Measurements from ENCODE around the gene F13B. TPM values are rescaled to one million over a fixed set of nuclear protein-coding genes. Genes with fewer than 3 reads are reported as not detected.

F13B gene, protein sequence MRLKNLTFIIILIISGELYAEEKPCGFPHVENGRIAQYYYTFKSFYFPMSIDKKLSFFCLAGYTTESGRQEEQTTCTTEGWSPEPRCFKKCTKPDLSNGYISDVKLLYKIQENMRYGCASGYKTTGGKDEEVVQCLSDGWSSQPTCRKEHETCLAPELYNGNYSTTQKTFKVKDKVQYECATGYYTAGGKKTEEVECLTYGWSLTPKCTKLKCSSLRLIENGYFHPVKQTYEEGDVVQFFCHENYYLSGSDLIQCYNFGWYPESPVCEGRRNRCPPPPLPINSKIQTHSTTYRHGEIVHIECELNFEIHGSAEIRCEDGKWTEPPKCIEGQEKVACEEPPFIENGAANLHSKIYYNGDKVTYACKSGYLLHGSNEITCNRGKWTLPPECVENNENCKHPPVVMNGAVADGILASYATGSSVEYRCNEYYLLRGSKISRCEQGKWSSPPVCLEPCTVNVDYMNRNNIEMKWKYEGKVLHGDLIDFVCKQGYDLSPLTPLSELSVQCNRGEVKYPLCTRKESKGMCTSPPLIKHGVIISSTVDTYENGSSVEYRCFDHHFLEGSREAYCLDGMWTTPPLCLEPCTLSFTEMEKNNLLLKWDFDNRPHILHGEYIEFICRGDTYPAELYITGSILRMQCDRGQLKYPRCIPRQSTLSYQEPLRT
- not detected for total RNA-seq

DNA sequence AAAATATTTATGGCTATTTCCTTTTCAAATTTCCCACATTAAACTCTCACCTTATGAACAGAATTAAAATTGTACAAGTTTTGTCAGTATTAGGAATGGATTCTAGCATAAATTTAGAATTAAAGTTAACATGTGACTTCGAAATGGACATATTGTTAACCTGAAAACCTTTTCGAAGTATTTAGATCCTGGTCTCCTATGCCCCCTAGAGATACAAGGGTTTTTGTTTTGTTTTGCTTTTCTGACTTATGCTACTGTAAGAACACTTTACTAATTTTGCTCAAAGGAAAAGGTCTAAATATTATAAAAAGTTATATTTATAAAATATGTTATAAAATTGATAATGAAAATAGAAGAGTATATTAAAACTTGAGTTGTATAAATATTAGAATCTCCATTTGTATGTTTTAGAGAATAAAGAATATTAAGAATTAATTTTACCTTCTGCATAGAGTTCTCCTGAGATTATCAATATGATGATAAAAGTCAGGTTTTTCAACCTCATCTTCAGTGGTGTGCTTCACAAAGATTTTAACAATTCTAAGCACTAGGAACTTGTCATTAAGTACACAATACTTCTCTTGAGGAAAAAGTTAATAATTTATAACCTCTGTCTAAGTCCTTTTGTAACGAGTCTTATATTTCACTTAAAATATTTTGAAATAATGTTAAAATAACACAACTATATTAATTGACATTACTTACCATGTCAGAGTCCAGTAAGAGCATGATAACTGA lies at the start of gene F13B:
TSS of gene F13B (minus strand) at position 542 of the 738 bp plus-strand sequence. CDS start at position 505, 37 bp downstream.
- Histone ChIP-seq H3K36me3 (no peaks in the 10 kb centered on the region), H3K27ac (no peak within 1 kb of the TSS), H3K4me3 (no peak within 1 kb of the TSS), H3K27me3 (no peaks in the 10 kb centered on the region), H3K4me1 (no peaks in the 10 kb centered on the region), H3K9me3 (no peaks in the 10 kb centered on the region)
- 70 to 76% methylated on average over 3 of the region's 3 CpGs for WGBS, 2 donors
- TF ChIP-seq POLR2A (IDR thresholded peaks at IDR 0.05) (no peak), POLR2AphosphoS5 (IDR thresholded peaks at IDR 0.05) (no peak), EP300 (IDR thresholded peaks at IDR 0.05) (no peak)
- TF ChIP-seq, protein P1, sequence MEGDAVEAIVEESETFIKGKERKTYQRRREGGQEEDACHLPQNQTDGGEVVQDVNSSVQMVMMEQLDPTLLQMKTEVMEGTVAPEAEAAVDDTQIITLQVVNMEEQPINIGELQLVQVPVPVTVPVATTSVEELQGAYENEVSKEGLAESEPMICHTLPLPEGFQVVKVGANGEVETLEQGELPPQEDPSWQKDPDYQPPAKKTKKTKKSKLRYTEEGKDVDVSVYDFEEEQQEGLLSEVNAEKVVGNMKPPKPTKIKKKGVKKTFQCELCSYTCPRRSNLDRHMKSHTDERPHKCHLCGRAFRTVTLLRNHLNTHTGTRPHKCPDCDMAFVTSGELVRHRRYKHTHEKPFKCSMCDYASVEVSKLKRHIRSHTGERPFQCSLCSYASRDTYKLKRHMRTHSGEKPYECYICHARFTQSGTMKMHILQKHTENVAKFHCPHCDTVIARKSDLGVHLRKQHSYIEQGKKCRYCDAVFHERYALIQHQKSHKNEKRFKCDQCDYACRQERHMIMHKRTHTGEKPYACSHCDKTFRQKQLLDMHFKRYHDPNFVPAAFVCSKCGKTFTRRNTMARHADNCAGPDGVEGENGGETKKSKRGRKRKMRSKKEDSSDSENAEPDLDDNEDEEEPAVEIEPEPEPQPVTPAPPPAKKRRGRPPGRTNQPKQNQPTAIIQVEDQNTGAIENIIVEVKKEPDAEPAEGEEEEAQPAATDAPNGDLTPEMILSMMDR (IDR thresholded peaks at IDR 0.05) = no peak
- ATAC-seq (ENCODE audit: low FRiP score in 2 of 2) (no peak), DNase-seq (no peak)

DNA sequence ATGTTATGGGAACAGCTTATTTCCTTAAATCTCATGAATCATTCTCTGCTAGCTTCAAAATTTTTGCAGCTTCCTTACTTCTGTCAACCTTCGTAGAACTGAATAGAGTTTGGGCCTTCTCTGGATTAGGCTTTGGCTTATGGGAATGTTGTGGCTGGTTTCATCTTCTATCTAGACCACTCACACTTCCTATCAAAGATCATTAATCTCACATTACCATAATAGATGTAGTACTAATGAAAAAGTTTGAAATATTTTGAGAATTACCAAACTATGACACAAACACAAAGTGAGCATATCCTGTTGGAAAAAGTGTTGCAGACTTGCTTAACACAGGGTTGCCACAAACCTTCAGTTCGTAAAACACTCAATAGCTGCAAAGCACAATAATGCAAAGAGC lies 49.1 kb upstream of the F13B start:
- no peak overlapping the region for H3K27ac ChIP-seq
- TF ChIP-seq EP300 (IDR thresholded peaks at IDR 0.05) (no peak), POLR2A (IDR thresholded peaks at IDR 0.05) (no peak), POLR2AphosphoS5 (IDR thresholded peaks at IDR 0.05) (no peak)
- TF ChIP-seq, protein P1 (IDR thresholded peaks at IDR 0.05) = no peak
- WGBS, 2 donors = 92 to 95% methylated on average over 2 of the region's 2 CpGs
- H3K4me3 ChIP-seq = no peak overlapping the region
- no peak for ATAC-seq (ENCODE audit: low FRiP score in 2 of 2)
- H3K27me3 ChIP-seq = no peaks in the 10 kb centered on the region
- no peaks in the 10 kb centered on the region for H3K4me1 ChIP-seq
- H3K9me3 ChIP-seq = no peaks in the 10 kb centered on the region
- DNase-seq = no peak
- no peaks in the 10 kb centered on the region for H3K36me3 ChIP-seq

DNA sequence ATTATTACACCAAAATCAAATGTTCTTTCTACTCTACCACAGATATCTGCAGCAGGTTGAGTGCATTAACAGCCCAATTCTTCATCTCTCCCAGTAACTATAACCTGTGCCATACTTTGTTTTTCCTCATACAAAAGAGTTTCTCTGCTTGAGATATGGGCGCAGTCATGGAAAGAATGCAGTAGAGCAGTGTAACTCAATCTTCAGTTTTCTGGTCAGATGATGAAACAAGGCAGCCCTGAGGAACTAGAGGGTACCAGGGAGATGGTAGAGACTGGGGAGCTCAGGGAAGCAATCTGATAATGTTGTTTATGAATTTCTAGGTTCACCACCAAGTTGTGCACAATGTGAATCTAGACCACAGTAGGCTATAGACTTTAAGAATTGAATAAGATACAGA lies 39.8 kb upstream of the F13B start:
- no peak for DNase-seq
- Histone ChIP-seq H3K27me3 (no peaks in the 10 kb centered on the region), H3K36me3 (no peaks in the 10 kb centered on the region), H3K4me3 (no peak overlapping the region), H3K9me3 (no peaks in the 10 kb centered on the region), H3K4me1 (no peaks in the 10 kb centered on the region), H3K27ac (no peak overlapping the region)
- WGBS, 2 donors = 90 to 97% methylated on average over 1 of the region's 1 CpG
- TF ChIP-seq, protein P1 (IDR thresholded peaks at IDR 0.05) = no peak
- no peak for TF ChIP-seq POLR2A (IDR thresholded peaks at IDR 0.05)
- TF ChIP-seq POLR2AphosphoS5 (IDR thresholded peaks at IDR 0.05) = no peak
- TF ChIP-seq EP300 (IDR thresholded peaks at IDR 0.05) = no peak
- no peak for ATAC-seq (ENCODE audit: low FRiP score in 2 of 2)

DNA sequence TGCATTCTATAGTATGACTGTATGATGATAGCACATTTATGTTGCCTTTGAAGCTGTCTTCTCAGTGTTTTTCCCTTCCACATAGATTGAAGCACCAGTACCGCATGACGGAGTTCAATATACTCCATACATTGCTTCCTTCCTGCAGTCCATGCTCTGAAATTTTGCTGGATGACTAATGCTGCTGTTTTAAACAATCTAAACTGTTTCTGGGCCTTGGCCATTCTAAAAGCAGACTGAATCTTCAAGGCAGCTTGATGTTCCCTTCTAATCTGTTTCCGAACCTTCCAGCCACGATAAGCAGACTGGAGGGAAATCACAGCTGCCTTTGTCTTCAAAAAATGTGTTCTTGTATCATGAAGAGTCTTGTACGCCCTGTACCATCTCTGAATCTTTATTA lies 36.2 kb upstream of the F13B start:
- Histone ChIP-seq H3K36me3 (no peaks in the 10 kb centered on the region), H3K27ac (no peak overlapping the region), H3K4me3 (no peak overlapping the region), H3K9me3 (no peaks in the 10 kb centered on the region), H3K27me3 (no peaks in the 10 kb centered on the region), H3K4me1 (no peaks in the 10 kb centered on the region)
- DNase-seq (no peak), ATAC-seq (ENCODE audit: low FRiP score in 2 of 2) (no peak)
- WGBS, 2 donors = 96 to 98% methylated on average over 5 of the region's 5 CpGs
- TF ChIP-seq EP300 (IDR thresholded peaks at IDR 0.05) = no peak
- TF ChIP-seq, protein P1 (IDR thresholded peaks at IDR 0.05) = no peak
- TF ChIP-seq POLR2AphosphoS5 (IDR thresholded peaks at IDR 0.05) = no peak
- TF ChIP-seq POLR2A (IDR thresholded peaks at IDR 0.05) = no peak

All from upper lobe of left lung (tissue), 6 donors.